Tibial artery (tissue), 4 donors: ENCODE measurements around the gene TEAD1.

Experiments
- DNase-seq, 2 donors: peaks; one replicate each; pipeline ENCODE4 v3.0.0-alpha.2; 2019
- H3K27ac ChIP-seq, 2 donors: fragments of 200-600 bp; sonication (generic) in 1 of 2; 1 replicate in 1 of 2; 2 replicates in 1 of 2; pipeline ENCODE4 v1.5.1; 2018 to 2019; ENCODE audit warnings: mild to moderate bottlenecking in 1 of 2
- H3K27me3 ChIP-seq, 2 donors: fragments of 200-600 bp; sonication (generic) in 1 of 2; one replicate each; pipeline versions ENCODE4 v1.5.1 to v1.6.0; 2016 to 2019
- H3K36me3 ChIP-seq, 3 donors: fragments of 200-600 bp; sonication (generic) in 2 of 3; one replicate each; pipeline ENCODE4 v1.5.1; 2016 to 2019; ENCODE audit warnings: mild to moderate bottlenecking in 2 of 3
- H3K4me1 ChIP-seq, 4 donors: fragments of 200-600 bp; sonication (generic) in 2 of 4; 1 replicate in 3 of 4; 2 replicates in 1 of 4; pipeline ENCODE4 v1.5.1; 2016 to 2019
- H3K4me3 ChIP-seq, 2 donors: fragments of 200-600 bp; sonication (generic) in 1 of 2; 1 replicate in 1 of 2; 2 replicates in 1 of 2; pipeline ENCODE4 v1.5.1; 2018 to 2019; ENCODE audit warnings: mild to moderate bottlenecking in 2 of 2
- H3K9me3 ChIP-seq, 3 donors: fragments of 200-600 bp; sonication (generic) in 1 of 3; one replicate each; pipeline ENCODE4 v1.5.1; 2016 to 2019
- intact Hi-C: fragments of 100-400 bp; cut with DNase I; formaldehyde crosslinking; loops from one replicate; pipeline ENCODE4 v1.15.0; 2023; ENCODE audit warnings: low total_unique reads
- TF ChIP-seq, protein P1 (sequence below), 2 experiments: fragments of 200-600 bp in 1 of 2; fragments of 450-650 bp in 1 of 2; IDR thresholded peaks; one replicate each; pipeline ENCODE4 v1.5.1; 2017 to 2019; ENCODE audit warnings: antibody characterized with exemption in 2 of 2, mild to moderate bottlenecking in 1 of 2, moderate library complexity in 1 of 2

TEAD1 gene

GRCh38 chr11:12689029-12689755, 15.0 kb downstream of the TEAD1 start:
- no peak overlapping the region for H3K27ac ChIP-seq
- intact Hi-C loops: loop anchor here (10.0 kb wide), 1 partner anchor 126 kb away; no protein-coding TSS in a partner anchor

DNA sequence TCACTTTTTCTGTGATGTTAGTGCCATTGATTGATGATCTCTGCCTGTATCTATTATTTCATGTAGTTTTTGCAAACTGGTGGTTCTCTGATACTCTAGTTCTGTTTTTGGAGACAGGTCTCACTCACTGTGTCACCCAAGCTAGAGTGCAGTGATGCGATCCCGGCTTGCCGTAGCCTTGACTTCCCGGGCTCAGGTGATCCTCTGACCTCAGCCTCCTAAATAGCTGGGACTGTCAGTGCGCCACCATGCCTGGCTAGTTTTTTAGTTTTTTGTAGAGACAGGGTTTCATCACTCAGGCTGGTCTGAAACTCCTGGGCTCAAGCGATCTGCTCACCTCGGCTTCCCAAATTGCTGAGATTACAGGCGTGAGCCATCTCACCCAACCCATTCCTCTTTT, 16.4 kb downstream of the TEAD1 start:
- H3K9me3 ChIP-seq: no peaks in the 10 kb centered on the region
- H3K4me1 ChIP-seq: peaks cover 11 to 68% (median 49%) of the 10 kb centered on the region in 4 donors
- no peaks in the 10 kb centered on the region for H3K36me3 ChIP-seq
- H3K27me3 ChIP-seq: no peaks in the 10 kb centered on the region
- H3K27ac ChIP-seq: no peak overlapping the region
- intact Hi-C loops: loop anchor here (10.0 kb wide), 1 partner anchor 616 kb away; no protein-coding TSS in a partner anchor
- no peak for DNase-seq
- H3K4me3 ChIP-seq: no peak overlapping the region
- TF ChIP-seq, protein P1, sequence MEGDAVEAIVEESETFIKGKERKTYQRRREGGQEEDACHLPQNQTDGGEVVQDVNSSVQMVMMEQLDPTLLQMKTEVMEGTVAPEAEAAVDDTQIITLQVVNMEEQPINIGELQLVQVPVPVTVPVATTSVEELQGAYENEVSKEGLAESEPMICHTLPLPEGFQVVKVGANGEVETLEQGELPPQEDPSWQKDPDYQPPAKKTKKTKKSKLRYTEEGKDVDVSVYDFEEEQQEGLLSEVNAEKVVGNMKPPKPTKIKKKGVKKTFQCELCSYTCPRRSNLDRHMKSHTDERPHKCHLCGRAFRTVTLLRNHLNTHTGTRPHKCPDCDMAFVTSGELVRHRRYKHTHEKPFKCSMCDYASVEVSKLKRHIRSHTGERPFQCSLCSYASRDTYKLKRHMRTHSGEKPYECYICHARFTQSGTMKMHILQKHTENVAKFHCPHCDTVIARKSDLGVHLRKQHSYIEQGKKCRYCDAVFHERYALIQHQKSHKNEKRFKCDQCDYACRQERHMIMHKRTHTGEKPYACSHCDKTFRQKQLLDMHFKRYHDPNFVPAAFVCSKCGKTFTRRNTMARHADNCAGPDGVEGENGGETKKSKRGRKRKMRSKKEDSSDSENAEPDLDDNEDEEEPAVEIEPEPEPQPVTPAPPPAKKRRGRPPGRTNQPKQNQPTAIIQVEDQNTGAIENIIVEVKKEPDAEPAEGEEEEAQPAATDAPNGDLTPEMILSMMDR (IDR thresholded peaks at IDR 0.05): no peak

More at GRCh38 chr11:12689029-12689755, 15.0 kb downstream of the TEAD1 start:
- Histone ChIP-seq H3K36me3 (no peaks in the 10 kb centered on the region), H3K27me3 (no peaks in the 10 kb centered on the region), H3K9me3 (no peaks in the 10 kb centered on the region), H3K4me3 (no peak overlapping the region), H3K4me1 (peaks cover 11 to 64% (median 39%) of the 10 kb centered on the region in 4 donors)
- TF ChIP-seq, protein P1 (IDR thresholded peaks at IDR 0.05): no peak
- DNase-seq: no peak

GRCh38 chr11:12691473-12691872, 17.3 kb downstream of the TEAD1 start:
- H3K4me1 ChIP-seq: peaks cover 11 to 62% (median 49%) of the 10 kb centered on the region in 4 donors
- intact Hi-C loops: loop anchor here (10.0 kb wide), 1 partner anchor 617 kb away; no protein-coding TSS in a partner anchor
- TF ChIP-seq, protein P1 (IDR thresholded peaks at IDR 0.05): no peak
- peak overlapping the region; percentile 86 to 91 for H3K27ac ChIP-seq
- no peaks in the 10 kb centered on the region for H3K36me3 ChIP-seq
- no peak for DNase-seq
- no peaks in the 10 kb centered on the region for H3K27me3 ChIP-seq
- H3K9me3 ChIP-seq: no peaks in the 10 kb centered on the region
- H3K4me3 ChIP-seq: no peak overlapping the region

DNA sequence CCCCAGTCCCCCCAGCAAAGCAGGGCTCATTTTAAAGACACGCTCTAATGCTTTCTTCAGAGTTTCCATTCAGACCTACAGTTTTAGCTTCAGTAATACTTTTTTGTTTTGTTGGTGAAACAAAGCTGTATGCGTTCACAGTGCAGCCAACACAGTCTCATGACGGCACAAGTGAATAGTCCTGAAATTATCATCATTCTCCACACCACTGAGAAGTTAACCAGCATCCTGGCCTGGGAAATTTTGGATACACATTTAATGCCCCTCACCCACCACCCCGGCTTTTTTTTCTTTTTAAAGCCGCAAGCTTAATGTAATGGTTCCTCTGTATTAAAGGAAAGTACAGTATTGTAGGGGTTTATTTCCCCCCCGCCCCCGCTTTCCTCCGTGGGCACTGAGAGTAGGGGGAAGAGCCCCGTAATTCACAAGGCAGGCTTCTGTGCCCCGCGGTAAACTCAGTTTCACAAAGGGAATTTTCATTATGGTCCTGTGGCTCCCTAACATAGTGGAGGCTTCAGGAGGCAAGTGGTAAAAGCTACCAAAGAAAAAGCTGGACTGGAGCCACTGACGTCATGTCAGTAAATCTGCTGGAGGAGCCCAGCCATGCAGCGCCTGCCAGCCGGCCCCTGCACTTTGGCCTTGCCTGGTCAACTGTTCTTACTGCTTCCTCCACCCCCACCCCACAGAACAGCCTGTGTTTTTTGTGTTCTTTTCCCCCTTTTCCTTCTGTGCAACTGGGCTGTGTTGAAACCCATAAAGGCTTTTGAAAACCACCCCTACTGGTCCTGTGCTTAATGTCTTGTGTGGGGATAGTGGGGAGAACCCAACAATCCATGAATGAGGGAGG, 18.2 kb downstream of the TEAD1 start:
- TF ChIP-seq, protein P1 (IDR thresholded peaks at IDR 0.05): no peak
- DNase-seq: peak; percentile 87 to 97
- intact Hi-C loops: loop anchor here (10.0 kb wide), 1 partner anchor 618 kb away; no protein-coding TSS in a partner anchor
- H3K4me3 ChIP-seq: peak overlapping the region; percentile 17 to 40
- H3K27me3 ChIP-seq: no peaks in the 10 kb centered on the region
- peak overlapping the region; percentile 86 to 91 for H3K27ac ChIP-seq
- H3K36me3 ChIP-seq: no peaks in the 10 kb centered on the region
- peaks cover 11 to 56% (median 45%) of the 10 kb centered on the region in 4 donors for H3K4me1 ChIP-seq
- H3K9me3 ChIP-seq: no peaks in the 10 kb centered on the region

- Histone ChIP-seq H3K4me1 (peaks cover 11 to 54% (median 43%) of the 10 kb centered on the region in 4 donors), H3K36me3 (no peaks in the 10 kb centered on the region), H3K27ac (peak overlapping the region; percentile 86 to 91), H3K4me3 (peak overlapping the region in 1 of 2 donors; percentile 40), H3K27me3 (no peaks in the 10 kb centered on the region), H3K9me3 (no peaks in the 10 kb centered on the region)
- DNase-seq: no peak
- TF ChIP-seq, protein P1 (IDR thresholded peaks at IDR 0.05): no peak
- intact Hi-C loops: loop anchor here (10.0 kb wide), 1 partner anchor 618 kb away; no protein-coding TSS in a partner anchor
These were observed 18.9 kb downstream of the TEAD1 start for GRCh38 chr11:12693094-12693478.
